HG03066 (cell line): ENCODE results near the gene TULP4.
A peak's percentile ranks its signal among the peaks of the same experiment; 100 is the strongest.

Source experiments
- ATAC-seq: cut with Tn5 transposase; IDR thresholded peaks from one replicate; pipeline ENCODE4 v1.9.1; 2021; ENCODE audit warnings: low read depth; ENCODE audit not compliant: unreplicated experiment

TULP4 gene

GRCh38 chr6:158353883-158354877, 41.9 kb downstream of the TULP4 start:
- no peak for ATAC-seq

- ATAC-seq = peak; percentile 18
Measured at GRCh38 chr6:158356586-158357546, 44.6 kb downstream of the TULP4 start.

GRCh38 chr6:158357570-158358216, 45.4 kb downstream of the TULP4 start:
- ATAC-seq = peak; percentile 67

- ATAC-seq = no peak
Measured at GRCh38 chr6:158358450-158359077, 46.3 kb downstream of the TULP4 start.

- ATAC-seq = no peak
Measured at GRCh38 chr6:158361068-158361467, 48.8 kb downstream of the TULP4 start.

GRCh38 chr6:158361961-158362669, 49.9 kb downstream of the TULP4 start:
- ATAC-seq = no peak

GRCh38 chr6:158366363-158366762, 54.1 kb downstream of the TULP4 start:
- no peak for ATAC-seq

GRCh38 chr6:158367816-158368215, 55.6 kb downstream of the TULP4 start:
- ATAC-seq = no peak

- ATAC-seq = no peak
Measured at GRCh38 chr6:158369241-158369640, 57.0 kb downstream of the TULP4 start.

GRCh38 chr6:158370805-158371204, 58.5 kb downstream of the TULP4 start:
- ATAC-seq = no peak

- no peak for ATAC-seq
Measured at GRCh38 chr6:158371261-158371660, 59.0 kb downstream of the TULP4 start.

- ATAC-seq = no peak
Measured at GRCh38 chr6:158372574-158372973, 60.3 kb downstream of the TULP4 start.

GRCh38 chr6:158373214-158373613, 60.9 kb downstream of the TULP4 start:
- ATAC-seq = no peak

GRCh38 chr6:158374020-158374419, 61.8 kb downstream of the TULP4 start:
- no peak for ATAC-seq

- ATAC-seq = no peak
Measured at GRCh38 chr6:158376631-158377081, 64.4 kb downstream of the TULP4 start.

- ATAC-seq = no peak
Measured at GRCh38 chr6:158377860-158378259, 65.6 kb downstream of the TULP4 start.

- ATAC-seq = no peak
Measured at GRCh38 chr6:158379336-158379735, 67.1 kb downstream of the TULP4 start.

GRCh38 chr6:158381214-158381613, 68.9 kb downstream of the TULP4 start:
- no peak for ATAC-seq

GRCh38 chr6:158382491-158382890, 70.2 kb downstream of the TULP4 start:
- ATAC-seq = no peak
